ENCODE data around the gene PRADC1. TPM values are rescaled to one million over a fixed set of nuclear protein-coding genes. Genes with fewer than 3 reads are reported as not detected.
A peak's percentile ranks its signal among the peaks of the same experiment; 100 is the strongest.

The PRADC1 gene
- total RNA-seq, 1 experiment from 2014 or later = 18.6 TPM

DNA sequence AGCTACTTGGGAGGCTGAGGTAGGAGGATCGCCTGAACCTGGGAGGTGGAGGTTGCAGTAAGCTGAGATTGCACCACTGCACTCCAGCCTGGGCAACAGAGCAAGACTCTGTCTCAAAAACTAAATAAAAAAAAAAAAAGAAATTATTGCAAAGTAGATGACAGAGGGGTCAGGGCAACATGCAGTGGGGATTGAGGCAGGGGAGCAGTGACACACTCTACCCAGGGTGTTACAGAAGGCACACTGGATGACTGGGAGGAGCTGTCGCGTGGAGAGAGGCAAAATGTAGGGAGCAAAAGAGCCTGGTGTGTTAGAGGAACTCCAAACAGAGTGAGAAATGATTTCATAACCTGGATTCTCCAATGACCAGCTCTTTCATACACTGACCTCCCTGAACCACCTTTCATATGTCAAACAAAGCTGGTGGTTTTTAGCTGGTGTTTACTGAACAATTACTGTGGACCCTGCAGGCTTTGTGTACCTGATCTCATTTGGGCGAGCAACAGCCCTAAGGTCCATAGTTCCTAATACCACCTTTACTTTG lies 29.1 kb upstream of the PRADC1 start:
- intact Hi-C loops (cut with micrococcal nuclease; ENCODE audit: unreplicated experiment) (no loop called here), in situ Hi-C loops (cut with HindIII; ENCODE audit: low pct_unique_long_range_greater_than_20kb, low sequenced_read_pairs) (no loop called here)
- no peak for DNase-seq (ENCODE audit: low read depth, low spot score)
- ChIA-PET POLR2A (no interaction called here), CTCF (interaction anchor here (0.6 kb wide), 1 partner anchor 216 kb away, joined by 6 read pairs; no protein-coding TSS in a partner anchor)
- BruUV-seq (replicated peaks) = no TSS peak
- no peaks in the 10 kb centered on the region for H3K27me3 ChIP-seq (ENCODE audit: control insufficient read depth, insufficient read depth, low read length)
- TF ChIP-seq POLR2AphosphoS5 (IDR thresholded peaks at IDR 0.05; ENCODE audit: low read depth, low read length) = no peak
- no peak for TF ChIP-seq SIN3A (IDR thresholded peaks at IDR 0.05; ENCODE audit: borderline replicate concordance, insufficient read depth, low read depth, low read length)
- no peak for TF ChIP-seq TCF7L2 (IDR thresholded peaks at IDR 0.05; ENCODE audit: low read depth, low read length)
- TF ChIP-seq, protein P1, sequence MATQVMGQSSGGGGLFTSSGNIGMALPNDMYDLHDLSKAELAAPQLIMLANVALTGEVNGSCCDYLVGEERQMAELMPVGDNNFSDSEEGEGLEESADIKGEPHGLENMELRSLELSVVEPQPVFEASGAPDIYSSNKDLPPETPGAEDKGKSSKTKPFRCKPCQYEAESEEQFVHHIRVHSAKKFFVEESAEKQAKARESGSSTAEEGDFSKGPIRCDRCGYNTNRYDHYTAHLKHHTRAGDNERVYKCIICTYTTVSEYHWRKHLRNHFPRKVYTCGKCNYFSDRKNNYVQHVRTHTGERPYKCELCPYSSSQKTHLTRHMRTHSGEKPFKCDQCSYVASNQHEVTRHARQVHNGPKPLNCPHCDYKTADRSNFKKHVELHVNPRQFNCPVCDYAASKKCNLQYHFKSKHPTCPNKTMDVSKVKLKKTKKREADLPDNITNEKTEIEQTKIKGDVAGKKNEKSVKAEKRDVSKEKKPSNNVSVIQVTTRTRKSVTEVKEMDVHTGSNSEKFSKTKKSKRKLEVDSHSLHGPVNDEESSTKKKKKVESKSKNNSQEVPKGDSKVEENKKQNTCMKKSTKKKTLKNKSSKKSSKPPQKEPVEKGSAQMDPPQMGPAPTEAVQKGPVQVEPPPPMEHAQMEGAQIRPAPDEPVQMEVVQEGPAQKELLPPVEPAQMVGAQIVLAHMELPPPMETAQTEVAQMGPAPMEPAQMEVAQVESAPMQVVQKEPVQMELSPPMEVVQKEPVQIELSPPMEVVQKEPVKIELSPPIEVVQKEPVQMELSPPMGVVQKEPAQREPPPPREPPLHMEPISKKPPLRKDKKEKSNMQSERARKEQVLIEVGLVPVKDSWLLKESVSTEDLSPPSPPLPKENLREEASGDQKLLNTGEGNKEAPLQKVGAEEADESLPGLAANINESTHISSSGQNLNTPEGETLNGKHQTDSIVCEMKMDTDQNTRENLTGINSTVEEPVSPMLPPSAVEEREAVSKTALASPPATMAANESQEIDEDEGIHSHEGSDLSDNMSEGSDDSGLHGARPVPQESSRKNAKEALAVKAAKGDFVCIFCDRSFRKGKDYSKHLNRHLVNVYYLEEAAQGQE (IDR thresholded peaks at IDR 0.05; ENCODE audit: insufficient read depth in 1 of 2, low read depth in 2 of 2, low read length in 1 of 2) = no peak
- TF ChIP-seq, protein P2, sequence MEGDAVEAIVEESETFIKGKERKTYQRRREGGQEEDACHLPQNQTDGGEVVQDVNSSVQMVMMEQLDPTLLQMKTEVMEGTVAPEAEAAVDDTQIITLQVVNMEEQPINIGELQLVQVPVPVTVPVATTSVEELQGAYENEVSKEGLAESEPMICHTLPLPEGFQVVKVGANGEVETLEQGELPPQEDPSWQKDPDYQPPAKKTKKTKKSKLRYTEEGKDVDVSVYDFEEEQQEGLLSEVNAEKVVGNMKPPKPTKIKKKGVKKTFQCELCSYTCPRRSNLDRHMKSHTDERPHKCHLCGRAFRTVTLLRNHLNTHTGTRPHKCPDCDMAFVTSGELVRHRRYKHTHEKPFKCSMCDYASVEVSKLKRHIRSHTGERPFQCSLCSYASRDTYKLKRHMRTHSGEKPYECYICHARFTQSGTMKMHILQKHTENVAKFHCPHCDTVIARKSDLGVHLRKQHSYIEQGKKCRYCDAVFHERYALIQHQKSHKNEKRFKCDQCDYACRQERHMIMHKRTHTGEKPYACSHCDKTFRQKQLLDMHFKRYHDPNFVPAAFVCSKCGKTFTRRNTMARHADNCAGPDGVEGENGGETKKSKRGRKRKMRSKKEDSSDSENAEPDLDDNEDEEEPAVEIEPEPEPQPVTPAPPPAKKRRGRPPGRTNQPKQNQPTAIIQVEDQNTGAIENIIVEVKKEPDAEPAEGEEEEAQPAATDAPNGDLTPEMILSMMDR (IDR thresholded peaks at IDR 0.05) = no peak
- H3K4me3 ChIP-seq (ENCODE audit: low read depth in 2 of 2, low read length in 2 of 2) = no peak overlapping the region
- H3K36me3 ChIP-seq (ENCODE audit: control insufficient read depth, insufficient read depth, low read length) = no peaks in the 10 kb centered on the region
- H3K4me1 ChIP-seq (ENCODE audit: control insufficient read depth, insufficient read depth, low read length) = no peaks in the 10 kb centered on the region
- no peak overlapping the region for H3K27ac ChIP-seq (ENCODE audit: low read length)
- H3K9me3 ChIP-seq (ENCODE audit: control insufficient read depth, insufficient read depth, low read depth, low read length) = no peaks in the 10 kb centered on the region
- no peak for ATAC-seq

DNA sequence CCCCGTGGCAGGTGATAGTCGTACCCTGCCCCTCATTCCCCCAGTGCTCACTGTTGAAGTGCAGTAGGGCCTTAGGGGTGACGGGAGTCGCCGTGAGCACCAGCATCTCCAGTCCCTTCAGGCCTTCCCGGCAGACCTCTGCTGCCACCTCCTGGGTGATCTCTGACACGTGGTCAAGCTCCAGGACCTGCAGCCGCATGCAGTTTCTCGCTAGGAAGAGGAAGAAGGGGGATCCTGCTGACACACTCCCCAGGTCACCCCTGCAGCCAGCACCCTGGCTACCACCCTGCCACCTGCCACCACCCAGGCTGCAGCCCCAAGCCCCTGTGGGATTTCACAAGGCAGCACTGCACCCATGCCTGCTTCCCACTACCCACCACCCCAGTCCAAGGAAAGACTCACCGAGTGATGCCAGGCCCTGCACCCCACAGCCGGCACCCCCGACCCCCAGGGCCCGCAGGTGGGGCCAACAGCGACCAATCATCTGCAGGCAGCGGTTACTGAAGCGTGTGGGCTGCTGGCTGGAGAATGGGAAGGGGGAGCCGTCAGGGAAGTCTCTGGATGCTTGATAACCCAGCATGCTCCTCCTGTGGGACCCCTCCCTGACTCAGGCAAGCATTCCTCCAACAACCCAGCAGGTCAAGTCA lies 27.4 kb upstream of the PRADC1 start:
- intact Hi-C loops (cut with micrococcal nuclease; ENCODE audit: unreplicated experiment) = no loop called here
- CTCF ChIA-PET = no interaction called here
- POLR2A ChIA-PET = interaction anchor here (1.1 kb wide), 1 partner anchor 38 kb away, joined by 4 read pairs; no protein-coding TSS in a partner anchor

More for the DNA sequence above, 27.4 kb upstream of the PRADC1 start:
- Histone ChIP-seq H3K4me3 (ENCODE audit: low read depth in 2 of 2, low read length in 2 of 2) (no peak overlapping the region), H3K9me3 (ENCODE audit: control insufficient read depth, insufficient read depth, low read depth, low read length) (no peaks in the 10 kb centered on the region), H3K27me3 (ENCODE audit: control insufficient read depth, insufficient read depth, low read length) (no peaks in the 10 kb centered on the region), H3K36me3 (ENCODE audit: control insufficient read depth, insufficient read depth, low read length) (no peaks in the 10 kb centered on the region), H3K4me1 (ENCODE audit: control insufficient read depth, insufficient read depth, low read length) (no peaks in the 10 kb centered on the region), H3K27ac (ENCODE audit: low read length) (no peak overlapping the region)
- BruUV-seq (replicated peaks) = no TSS peak
- peak; percentile 87 for ATAC-seq
- DNase-seq (ENCODE audit: low read depth, low spot score) = no peak
- in situ Hi-C loops (cut with HindIII; ENCODE audit: low pct_unique_long_range_greater_than_20kb, low sequenced_read_pairs) = no loop called here
- TF ChIP-seq, protein P1 (IDR thresholded peaks at IDR 0.05; ENCODE audit: insufficient read depth in 1 of 2, low read depth in 2 of 2, low read length in 1 of 2) = no peak
- TF ChIP-seq POLR2AphosphoS5 (IDR thresholded peaks at IDR 0.05; ENCODE audit: low read depth, low read length) (no peak), TCF7L2 (IDR thresholded peaks at IDR 0.05; ENCODE audit: low read depth, low read length) (no peak)
- TF ChIP-seq, protein P2 (IDR thresholded peaks at IDR 0.05) = peak; percentile 85
